ENCODE results near the gene RAP1A.

RAP1A gene

GRCh38 chr1:111591937-111592336 is 27.7 kb upstream of the RAP1A start:
- DNase-seq (ENCODE audit: insufficient read length, low spot score) (no peak), FAIRE-seq (no peak)
- no peak for TF ChIP-seq CTCF (IDR thresholded peaks at IDR 0.05; ENCODE audit: insufficient read depth, missing control alignments)

- FAIRE-seq = no peak
- no peak for TF ChIP-seq CTCF (IDR thresholded peaks at IDR 0.05; ENCODE audit: insufficient read depth, missing control alignments)
- no peak for DNase-seq (ENCODE audit: insufficient read length, low spot score)
Observed at GRCh38 chr1:111592389-111593361, 26.9 kb upstream of the RAP1A start.

- FAIRE-seq = no peak
Observed at GRCh38 chr1:111593403-111594305, 25.9 kb upstream of the RAP1A start.

GRCh38 chr1:111594306-111594693 is 25.3 kb upstream of the RAP1A start:
- no peak for FAIRE-seq
- TF ChIP-seq CTCF (IDR thresholded peaks at IDR 0.05; ENCODE audit: insufficient read depth, missing control alignments) = no peak

More at GRCh38 chr1:111593403-111594305, 25.9 kb upstream of the RAP1A start:
- no peak for TF ChIP-seq CTCF (IDR thresholded peaks at IDR 0.05; ENCODE audit: insufficient read depth, missing control alignments)
- DNase-seq (ENCODE audit: insufficient read length, low spot score) = no peak

GRCh38 chr1:111595807-111596206 is 23.8 kb upstream of the RAP1A start:
- FAIRE-seq = no peak
- TF ChIP-seq CTCF (IDR thresholded peaks at IDR 0.05; ENCODE audit: insufficient read depth, missing control alignments) = no peak
- no peak for DNase-seq (ENCODE audit: insufficient read length, low spot score)

More at GRCh38 chr1:111594306-111594693, 25.3 kb upstream of the RAP1A start:
- DNase-seq (ENCODE audit: insufficient read length, low spot score) = no peak

GRCh38 chr1:111596499-111596898 is 23.1 kb upstream of the RAP1A start:
- TF ChIP-seq CTCF (IDR thresholded peaks at IDR 0.05; ENCODE audit: insufficient read depth, missing control alignments) = no peak
- FAIRE-seq (no peak), DNase-seq (ENCODE audit: insufficient read length, low spot score) (no peak)
